NB4 (cell line): Measurements from ENCODE around the gene KRT2.

ENCODE experiments used
- CTCF ChIP-seq: IDR thresholded peaks from one replicate; pipeline ENCODE4 v1.5.1; 2012; ENCODE audit warnings: low read depth, low read length
- POLR2A ChIP-seq: IDR thresholded peaks from 2 replicates; pipeline ENCODE4 v1.6.1; 2011; ENCODE audit warnings: mild to moderate bottlenecking; ENCODE audit not compliant: insufficient read length; ENCODE audit errors: extremely low read depth

- TF ChIP-seq CTCF (no peak), POLR2A (no peak)
Observed at GRCh38 chr12:52633383-52633782, 18.6 kb downstream of the KRT2 start.
